Measurements from ENCODE around the gene PLXNA4. TPM values are rescaled to one million over a fixed set of nuclear protein-coding genes. Genes with fewer than 3 reads are reported as not detected.

PLXNA4 gene
- total and polyA plus RNA-seq, 2 donors (not counting 1 experiment from before 2014, with no cell fraction given), result not detected

DNA sequence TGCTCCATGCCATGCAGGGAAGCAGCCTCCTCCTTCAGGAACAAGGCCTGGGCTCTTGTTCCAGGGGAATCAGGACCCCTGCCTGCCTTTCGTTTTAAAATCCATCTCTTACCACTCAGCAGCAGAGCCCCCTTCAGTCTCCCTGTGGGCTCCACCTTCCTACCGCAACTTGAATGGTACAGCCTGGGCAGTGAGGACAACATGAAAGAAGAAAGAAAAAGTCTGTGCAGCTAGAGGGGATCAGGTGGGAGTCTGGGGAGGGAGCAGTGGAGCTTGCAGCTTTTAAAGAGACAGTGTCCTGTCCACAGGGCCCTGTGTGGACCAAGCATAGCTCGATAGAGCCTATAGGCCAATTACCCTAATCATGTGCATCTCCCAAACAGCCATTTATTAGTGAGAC lies 3.7 kb downstream of the PLXNA4 start:
- ChIA-PET CTCF (interaction anchor here (0.7 kb wide), 1 partner anchor 609 kb away, joined by 4 read pairs; no protein-coding TSS in a partner anchor), POLR2A (no interaction called here)
- Mint-ChIP-seq H3K27me3 (peaks cover 64% of the 10 kb centered on the region), H3K9me3 (ENCODE audit: insufficient read depth) (no peaks in the 10 kb centered on the region), H3K4me1 (no peaks in the 10 kb centered on the region), H3K27ac (no peak overlapping the region), H3K4me3 (no peak overlapping the region)
- Histone ChIP-seq H3K27me3 (replicated peaks in 1 of 4; ENCODE audit: control extremely low read depth in 1 of 4, control insufficient read depth in 3 of 4, insufficient read depth in 4 of 4, low read length in 3 of 4) (peaks cover 0 to 56% (median 19%) of the 10 kb centered on the region in 4 experiments), H2AFZ (ENCODE audit: insufficient read depth, low read depth, low read length, poor library complexity, severe bottlenecking) (no peak overlapping the region), H3K4me1 (ENCODE audit: control insufficient read depth in 2 of 2, insufficient read depth in 2 of 2, low read length in 2 of 2) (no peaks in the 10 kb centered on the region), H3K9me3 (ENCODE audit: control extremely low read depth in 1 of 3, control insufficient read depth in 2 of 3, insufficient read depth in 1 of 3, low read length in 2 of 3) (no peaks in the 10 kb centered on the region), H3K36me3 (replicated peaks in 1 of 2; ENCODE audit: control extremely low read depth in 1 of 2, control insufficient read depth in 1 of 2, extremely low read depth in 1 of 2, insufficient read depth in 2 of 2, low read length in 1 of 2) (no peaks in the 10 kb centered on the region), H3K27ac (ENCODE audit: low read length in 2 of 2) (no peak overlapping the region), H3K79me2 (ENCODE audit: control insufficient read depth, insufficient read depth, low read length) (no peaks in the 10 kb centered on the region), H3K4me2 (replicated peaks; ENCODE audit: low read depth, low read length, poor library complexity, severe bottlenecking) (no peak overlapping the region), H3K4me3 (ENCODE audit: control extremely low read depth in 1 of 5, extremely low read depth in 1 of 5, insufficient read depth in 1 of 5, low read depth in 2 of 5, low read length in 4 of 5) (no peak overlapping the region), H4K20me1 (ENCODE audit: control insufficient read depth, insufficient read depth, low read length, poor library complexity, severe bottlenecking) (no peaks in the 10 kb centered on the region), H3K9ac (ENCODE audit: low read length) (no peak overlapping the region)
- TF ChIP-seq, protein P1, sequence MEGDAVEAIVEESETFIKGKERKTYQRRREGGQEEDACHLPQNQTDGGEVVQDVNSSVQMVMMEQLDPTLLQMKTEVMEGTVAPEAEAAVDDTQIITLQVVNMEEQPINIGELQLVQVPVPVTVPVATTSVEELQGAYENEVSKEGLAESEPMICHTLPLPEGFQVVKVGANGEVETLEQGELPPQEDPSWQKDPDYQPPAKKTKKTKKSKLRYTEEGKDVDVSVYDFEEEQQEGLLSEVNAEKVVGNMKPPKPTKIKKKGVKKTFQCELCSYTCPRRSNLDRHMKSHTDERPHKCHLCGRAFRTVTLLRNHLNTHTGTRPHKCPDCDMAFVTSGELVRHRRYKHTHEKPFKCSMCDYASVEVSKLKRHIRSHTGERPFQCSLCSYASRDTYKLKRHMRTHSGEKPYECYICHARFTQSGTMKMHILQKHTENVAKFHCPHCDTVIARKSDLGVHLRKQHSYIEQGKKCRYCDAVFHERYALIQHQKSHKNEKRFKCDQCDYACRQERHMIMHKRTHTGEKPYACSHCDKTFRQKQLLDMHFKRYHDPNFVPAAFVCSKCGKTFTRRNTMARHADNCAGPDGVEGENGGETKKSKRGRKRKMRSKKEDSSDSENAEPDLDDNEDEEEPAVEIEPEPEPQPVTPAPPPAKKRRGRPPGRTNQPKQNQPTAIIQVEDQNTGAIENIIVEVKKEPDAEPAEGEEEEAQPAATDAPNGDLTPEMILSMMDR (IDR thresholded peaks at IDR 0.05), result no peak
- TF ChIP-seq EZH2 (IDR thresholded peaks at IDR 0.05; ENCODE audit: borderline replicate concordance, insufficient read depth, low read depth, low read length, poor library complexity, severe bottlenecking), result no peak
- ATAC-seq (ENCODE audit: low read depth) (no peak), DNase-seq (no peak)
- WGBS (ENCODE audit: insufficient coverage), result 67% methylated on average over 1 of the region's 3 CpGs
- intact Hi-C loops (cut with micrococcal nuclease), result no loop called here

DNA sequence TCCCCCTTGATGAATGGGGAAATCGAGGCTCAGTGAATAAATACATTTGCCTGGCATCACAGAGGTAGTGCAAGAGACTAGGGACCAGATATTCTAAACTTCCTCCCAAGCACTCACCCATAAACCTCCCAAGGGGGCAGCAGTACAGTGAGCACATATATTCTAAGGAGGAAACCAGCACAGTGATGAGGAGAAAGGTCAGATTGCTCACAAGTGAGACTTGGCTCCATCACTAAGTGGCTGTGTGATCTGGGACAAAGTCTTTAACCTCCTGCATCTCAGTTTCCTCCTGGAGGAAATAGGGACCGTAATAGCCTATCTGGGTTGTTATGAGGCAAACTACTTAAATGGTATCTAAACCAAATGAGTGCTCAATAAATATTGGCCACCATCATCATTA lies 4.3 kb downstream of the PLXNA4 start:
- no peaks in the 10 kb centered on the region for H3K4me1 Mint-ChIP-seq
- no peak overlapping the region for H2AFZ ChIP-seq (ENCODE audit: insufficient read depth, low read depth, low read length, poor library complexity, severe bottlenecking)
- no peaks in the 10 kb centered on the region for H3K4me1 ChIP-seq (ENCODE audit: control insufficient read depth in 2 of 2, insufficient read depth in 2 of 2, low read length in 2 of 2)
- no peaks in the 10 kb centered on the region for H3K79me2 ChIP-seq (ENCODE audit: control insufficient read depth, insufficient read depth, low read length)
- peaks cover 0 to 55% (median 21%) of the 10 kb centered on the region in 4 experiments for H3K27me3 ChIP-seq (replicated peaks in 1 of 4; ENCODE audit: control extremely low read depth in 1 of 4, control insufficient read depth in 3 of 4, insufficient read depth in 4 of 4, low read length in 3 of 4)
- DNase-seq (no peak), ATAC-seq (ENCODE audit: low read depth) (no peak)
- no peak overlapping the region for H3K4me3 Mint-ChIP-seq
- ChIA-PET POLR2A (no interaction called here), CTCF (no interaction called here)
- no peak overlapping the region for H3K27ac Mint-ChIP-seq
- no peak overlapping the region for H3K4me3 ChIP-seq (ENCODE audit: control extremely low read depth in 1 of 5, extremely low read depth in 1 of 5, insufficient read depth in 1 of 5, low read depth in 2 of 5, low read length in 4 of 5)
- no CpG with 5 or more reads among the region's 2 CpGs for WGBS (ENCODE audit: insufficient coverage)
- no peak overlapping the region for H3K27ac ChIP-seq (ENCODE audit: low read length in 2 of 2)
- no peaks in the 10 kb centered on the region for H3K36me3 ChIP-seq (replicated peaks in 1 of 2; ENCODE audit: control extremely low read depth in 1 of 2, control insufficient read depth in 1 of 2, extremely low read depth in 1 of 2, insufficient read depth in 2 of 2, low read length in 1 of 2)
- H3K9ac ChIP-seq (ENCODE audit: low read length), result no peak overlapping the region
- no peaks in the 10 kb centered on the region for H4K20me1 ChIP-seq (ENCODE audit: control insufficient read depth, insufficient read depth, low read length, poor library complexity, severe bottlenecking)
- H3K27me3 Mint-ChIP-seq, result peaks cover 69% of the 10 kb centered on the region
- H3K9me3 Mint-ChIP-seq (ENCODE audit: insufficient read depth), result no peaks in the 10 kb centered on the region
- TF ChIP-seq EZH2 (IDR thresholded peaks at IDR 0.05; ENCODE audit: borderline replicate concordance, insufficient read depth, low read depth, low read length, poor library complexity, severe bottlenecking), result no peak
- TF ChIP-seq, protein P1 (IDR thresholded peaks at IDR 0.05), result no peak
- intact Hi-C loops (cut with micrococcal nuclease), result no loop called here
- no peak overlapping the region for H3K4me2 ChIP-seq (replicated peaks; ENCODE audit: low read depth, low read length, poor library complexity, severe bottlenecking)
- no peaks in the 10 kb centered on the region for H3K9me3 ChIP-seq (ENCODE audit: control extremely low read depth in 1 of 3, control insufficient read depth in 2 of 3, insufficient read depth in 1 of 3, low read length in 2 of 3)

Measured in B cell (primary cell).